Activated CD4-positive, alpha-beta memory T cell treated with anti-CD3 and anti-CD28 coated beads for 36 hours (primary cell): Measurements from ENCODE around the gene DUT. TPM values are rescaled to one million over a fixed set of nuclear protein-coding genes. Genes with fewer than 3 reads are reported as not detected.
A peak's percentile ranks its signal among the peaks of the same experiment; 100 is the strongest.

Source experiments
- CTCF ChIA-PET: fragments of 350-600 bp; sonication (Branson Sonifier 250); formaldehyde crosslinking; loops from one replicate; lab custom pipeline; 2021; ENCODE audit warnings: antibody characterized with exemption, inconsistent platforms; lab: Charles Lee
- POLR2A ChIA-PET: fragments of 350-600 bp; sonication (Branson Sonifier 250); formaldehyde crosslinking; loops from one replicate; lab custom pipeline; 2021; ENCODE audit warnings: antibody characterized with exemption; lab: Charles Lee
- DNase-seq: peaks from one replicate; pipeline ENCODE4 v3.0.0-alpha.2; 2020
- H3K27ac Mint-ChIP-seq: one replicate; pipeline ENCODE4 v1.8.0; 2021; ENCODE audit warnings: mixed read lengths
- H3K27me3 Mint-ChIP-seq: one replicate; pipeline ENCODE4 v1.8.0; 2021; ENCODE audit warnings: mixed read lengths
- H3K36me3 Mint-ChIP-seq: one replicate; pipeline ENCODE4 v1.8.0; 2021; ENCODE audit warnings: mixed read lengths
- H3K4me1 Mint-ChIP-seq: one replicate; pipeline ENCODE4 v1.8.0; 2021; ENCODE audit warnings: low read depth, mixed read lengths
- H3K4me3 Mint-ChIP-seq: one replicate; pipeline ENCODE4 v1.8.0; 2021; ENCODE audit warnings: mild to moderate bottlenecking, mixed read lengths
- H3K9me3 Mint-ChIP-seq: one replicate; pipeline ENCODE4 v1.8.0; 2021; ENCODE audit warnings: mixed read lengths
- intact Hi-C: fragments of 100-400 bp; cut with micrococcal nuclease; formaldehyde crosslinking; loops from one replicate; pipeline ENCODE4 v1.15.1; 2023
- total RNA-seq, 2 experiments: library from RNA; stranded (reverse); gene quantifications; one replicate each; pipeline ENCODE4 v1.2.3, GENCODE V29; 2021

Gene DUT
- total RNA-seq, result 100 to 1,000 TPM; 518 to 542 TPM

GRCh38 chr15:48330855-48331795 is at the start of gene DUT:
DUT (plus strand) TSS chr15:48331429; CDS start chr15:48331516, 87 bp downstream.
- peak within 1 kb of the TSS; percentile 99 for H3K27ac Mint-ChIP-seq
- intact Hi-C loops, result loop anchor here (1.0 to 5.0 kb wide), 5 partner anchors 38 to 824 kb away; partner anchors contain the start of genes CEP152, COPS2 and EID1

GRCh38 chr15:48281674-48282073 is 49.6 kb upstream of the DUT start:
- no peak overlapping the region for H3K4me3 Mint-ChIP-seq
- no peaks in the 10 kb centered on the region for H3K9me3 Mint-ChIP-seq
- no peak for DNase-seq
- no peaks in the 10 kb centered on the region for H3K36me3 Mint-ChIP-seq
- ChIA-PET CTCF (no interaction called here), POLR2A (no interaction called here)
- H3K27me3 Mint-ChIP-seq, result peaks cover 4% of the 10 kb centered on the region
- intact Hi-C loops, result no loop called here
- H3K27ac Mint-ChIP-seq, result no peak overlapping the region
- peaks cover 4% of the 10 kb centered on the region for H3K4me1 Mint-ChIP-seq

More at GRCh38 chr15:48330855-48331795, at the start of gene DUT:
- CTCF ChIA-PET, result interaction anchor here (1.2 to 2.1 kb wide), 2 partner anchors 10 to 21 kb away, joined by 3 to 6 read pairs; no protein-coding TSS in a partner anchor
- Mint-ChIP-seq H3K4me3 (peak within 1 kb of the TSS; percentile 99), H3K9me3 (no peaks in the 10 kb centered on the region), H3K36me3 (peaks cover 40% of the 10 kb centered on the region), H3K27me3 (no peaks in the 10 kb centered on the region), H3K4me1 (peaks cover 37% of the 10 kb centered on the region)
- peak; percentile 87 for DNase-seq
- POLR2A ChIA-PET, result interaction anchor here (0.7 to 1.4 kb wide), 3 partner anchors 430 to 839 kb away, joined by 3 read pairs; partner anchors contain the start of genes CEP152 and GALK2

- no peaks in the 10 kb centered on the region for H3K36me3 Mint-ChIP-seq
- CTCF ChIA-PET, result interaction anchor here (0.5 kb wide), 1 partner anchor 77 kb away, joined by 4 read pairs; no protein-coding TSS in a partner anchor
- H3K9me3 Mint-ChIP-seq, result no peaks in the 10 kb centered on the region
- POLR2A ChIA-PET, result no interaction called here
- DNase-seq, result no peak
- H3K4me3 Mint-ChIP-seq, result no peak overlapping the region
- no peak overlapping the region for H3K27ac Mint-ChIP-seq
- H3K4me1 Mint-ChIP-seq, result peaks cover 4% of the 10 kb centered on the region
- intact Hi-C loops, result no loop called here
- peaks cover 4% of the 10 kb centered on the region for H3K27me3 Mint-ChIP-seq
Measured at GRCh38 chr15:48282216-48282615, 49.0 kb upstream of the DUT start.

GRCh38 chr15:48283396-48284145 is 47.7 kb upstream of the DUT start:
- Mint-ChIP-seq H3K27me3 (peaks cover 4% of the 10 kb centered on the region), H3K27ac (no peak overlapping the region), H3K4me3 (no peak overlapping the region), H3K36me3 (no peaks in the 10 kb centered on the region), H3K4me1 (peaks cover 4% of the 10 kb centered on the region), H3K9me3 (no peaks in the 10 kb centered on the region)
- ChIA-PET CTCF (interaction anchor here (1.0 to 2.8 kb wide), 3 partner anchors 9 to 1088 kb away, joined by 3 to 6 read pairs (median 4); no protein-coding TSS in a partner anchor), POLR2A (no interaction called here)
- no peak for DNase-seq
- intact Hi-C loops, result loop anchor here (2.0 kb wide), 1 partner anchor 69 kb away; no protein-coding TSS in a partner anchor

- no peak overlapping the region for H3K4me3 Mint-ChIP-seq
- peaks cover 2% of the 10 kb centered on the region for H3K27me3 Mint-ChIP-seq
Measured at GRCh38 chr15:48285329-48286214, 45.7 kb upstream of the DUT start.

GRCh38 chr15:48289628-48290027 is 41.6 kb upstream of the DUT start:
- no peaks in the 10 kb centered on the region for H3K36me3 Mint-ChIP-seq
- intact Hi-C loops, result no loop called here
- ChIA-PET CTCF (no interaction called here), POLR2A (no interaction called here)
- no peak overlapping the region for H3K4me3 Mint-ChIP-seq
- peaks cover 2% of the 10 kb centered on the region for H3K27me3 Mint-ChIP-seq
- H3K4me1 Mint-ChIP-seq, result peaks cover 6% of the 10 kb centered on the region
- no peaks in the 10 kb centered on the region for H3K9me3 Mint-ChIP-seq
- DNase-seq, result no peak
- no peak overlapping the region for H3K27ac Mint-ChIP-seq

More at GRCh38 chr15:48285329-48286214, 45.7 kb upstream of the DUT start:
- H3K27ac Mint-ChIP-seq, result no peak overlapping the region
- H3K4me1 Mint-ChIP-seq, result peaks cover 4% of the 10 kb centered on the region
- DNase-seq, result peak; percentile 38
- intact Hi-C loops, result loop anchor here (1.0 to 2.0 kb wide), 2 partner anchors 67 to 1089 kb away; no protein-coding TSS in a partner anchor
- ChIA-PET CTCF (interaction anchor here (0.6 to 3.8 kb wide), 14 partner anchors 8 to 1090 kb away, joined by 3 to 22 read pairs (median 6); no protein-coding TSS in a partner anchor), POLR2A (no interaction called here)
- no peaks in the 10 kb centered on the region for H3K9me3 Mint-ChIP-seq
- H3K36me3 Mint-ChIP-seq, result no peaks in the 10 kb centered on the region

- Mint-ChIP-seq H3K27ac (no peak overlapping the region), H3K36me3 (no peaks in the 10 kb centered on the region), H3K27me3 (no peaks in the 10 kb centered on the region), H3K4me3 (no peak overlapping the region), H3K9me3 (no peaks in the 10 kb centered on the region), H3K4me1 (peaks cover 2% of the 10 kb centered on the region)
- no peak for DNase-seq
- intact Hi-C loops, result loop anchor here (2.0 kb wide), 1 partner anchor 38 kb away; the partner anchor contains the start of gene DUT
- ChIA-PET CTCF (interaction anchor here (1.5 kb wide), 1 partner anchor 9 kb away, joined by 4 read pairs; no protein-coding TSS in a partner anchor), POLR2A (no interaction called here)
Measured at GRCh38 chr15:48292458-48292857, 38.8 kb upstream of the DUT start.

GRCh38 chr15:48297668-48298067 is 33.6 kb upstream of the DUT start:
- Mint-ChIP-seq H3K4me3 (no peak overlapping the region), H3K27me3 (no peaks in the 10 kb centered on the region), H3K4me1 (no peaks in the 10 kb centered on the region), H3K36me3 (no peaks in the 10 kb centered on the region), H3K27ac (no peak overlapping the region), H3K9me3 (no peaks in the 10 kb centered on the region)
- intact Hi-C loops, result no loop called here
- ChIA-PET POLR2A (no interaction called here), CTCF (interaction anchor here (2.4 kb wide), 1 partner anchor 11 kb away, joined by 18 read pairs; no protein-coding TSS in a partner anchor)
- no peak for DNase-seq

GRCh38 chr15:48298914-48299313 is 32.3 kb upstream of the DUT start:
- ChIA-PET POLR2A (no interaction called here), CTCF (interaction anchor here (2.0 kb wide), 1 partner anchor 13 kb away, joined by 6 read pairs; no protein-coding TSS in a partner anchor)
- DNase-seq, result no peak
- Mint-ChIP-seq H3K27me3 (no peaks in the 10 kb centered on the region), H3K9me3 (no peaks in the 10 kb centered on the region), H3K4me3 (no peak overlapping the region), H3K4me1 (no peaks in the 10 kb centered on the region), H3K36me3 (no peaks in the 10 kb centered on the region), H3K27ac (no peak overlapping the region)
- intact Hi-C loops, result no loop called here

- POLR2A ChIA-PET, result no interaction called here
- Mint-ChIP-seq H3K27ac (no peak overlapping the region), H3K36me3 (no peaks in the 10 kb centered on the region), H3K9me3 (no peaks in the 10 kb centered on the region), H3K4me3 (no peak overlapping the region), H3K4me1 (no peaks in the 10 kb centered on the region), H3K27me3 (no peaks in the 10 kb centered on the region)
- intact Hi-C loops, result no loop called here
- no peak for DNase-seq
- CTCF ChIA-PET, result interaction anchor here (2.0 kb wide), 1 partner anchor 14 kb away, joined by 6 read pairs; no protein-coding TSS in a partner anchor
Measured at GRCh38 chr15:48300038-48300437, 31.2 kb upstream of the DUT start.

GRCh38 chr15:48304398-48304797 is 26.8 kb upstream of the DUT start:
- no peaks in the 10 kb centered on the region for H3K27me3 Mint-ChIP-seq
- ChIA-PET POLR2A (no interaction called here), CTCF (no interaction called here)

More at GRCh38 chr15:48304398-48304797, 26.8 kb upstream of the DUT start:
- Mint-ChIP-seq H3K9me3 (no peaks in the 10 kb centered on the region), H3K36me3 (no peaks in the 10 kb centered on the region), H3K4me3 (no peak overlapping the region), H3K4me1 (no peaks in the 10 kb centered on the region), H3K27ac (no peak overlapping the region)
- no peak for DNase-seq
- intact Hi-C loops, result no loop called here
